ENCODE data around the gene BRD3OS. TPM values are rescaled to one million over a fixed set of nuclear protein-coding genes. Genes with fewer than 3 reads are reported as not detected.

The BRD3OS gene
- total and polyA plus RNA-seq, 2 of the 13 experiments (the other 11 are each of a cell fraction or from before 2014, with no cell fraction given), result 4.9 to 5.7 TPM

DNA sequence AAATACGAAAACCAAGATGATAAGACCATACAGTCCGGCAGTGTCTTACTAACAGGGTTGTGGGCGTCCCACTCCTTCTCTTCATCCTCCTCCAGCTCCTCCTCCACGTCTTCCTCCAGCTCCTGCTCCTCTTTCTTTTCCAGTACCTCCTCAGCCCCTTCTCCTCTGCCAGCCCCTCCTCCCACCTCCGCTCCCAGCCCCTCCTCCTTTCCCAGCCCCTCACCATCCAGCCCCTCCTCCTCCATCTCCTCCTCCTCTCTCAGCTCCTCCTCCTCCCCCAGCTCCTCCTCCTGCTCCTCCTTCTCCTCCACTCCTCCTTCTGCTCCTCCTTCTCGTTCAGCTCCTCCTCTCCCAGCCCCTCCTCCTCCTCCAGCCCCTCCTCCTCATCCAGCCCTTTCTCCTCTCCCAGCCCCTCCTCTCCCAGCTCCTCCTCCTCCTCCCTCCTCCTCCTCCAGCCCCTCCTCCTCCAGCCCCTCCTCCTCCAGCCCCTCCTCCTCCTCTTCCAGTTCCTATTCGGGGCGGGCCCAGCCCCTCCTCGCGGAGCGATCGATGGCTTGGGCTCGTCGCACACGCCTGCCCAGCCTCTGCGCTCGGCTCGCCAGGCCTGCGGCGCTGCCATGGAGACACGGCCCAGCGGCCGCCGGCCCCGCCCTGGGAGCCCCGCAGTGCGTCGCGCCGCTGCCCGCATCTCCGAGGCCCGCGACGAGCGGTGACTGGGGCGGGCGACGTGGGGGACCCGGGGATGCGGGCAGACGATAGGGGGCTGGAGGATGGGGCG is at the start of gene BRD3OS (continued):
- TF ChIP-seq, protein P1, sequence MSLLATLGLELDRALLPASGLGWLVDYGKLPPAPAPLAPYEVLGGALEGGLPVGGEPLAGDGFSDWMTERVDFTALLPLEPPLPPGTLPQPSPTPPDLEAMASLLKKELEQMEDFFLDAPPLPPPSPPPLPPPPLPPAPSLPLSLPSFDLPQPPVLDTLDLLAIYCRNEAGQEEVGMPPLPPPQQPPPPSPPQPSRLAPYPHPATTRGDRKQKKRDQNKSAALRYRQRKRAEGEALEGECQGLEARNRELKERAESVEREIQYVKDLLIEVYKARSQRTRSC (CRISPR knock-in tag; IDR thresholded peaks at IDR 0.05; ENCODE audit: low read depth), result 0 out of 2 replicates have a peak, but pooled peaks have one; percentile 49
- no peak for TF ChIP-seq ZNF235 (CRISPR knock-in tag; IDR thresholded peaks at IDR 0.05; ENCODE audit: borderline replicate concordance)
- no peak for TF ChIP-seq RXRA (CRISPR knock-in tag; IDR thresholded peaks at IDR 0.05)
- TF ChIP-seq TP53 (CRISPR knock-in tag; conservative IDR thresholded peaks at IDR 0.05), result no peak
- TF ChIP-seq LCORL (IDR thresholded peaks at IDR 0.05), result no peak
- TF ChIP-seq LCORL (CRISPR knock-in tag; IDR thresholded peaks at IDR 0.05), result no peak
- TF ChIP-seq, protein P2, sequence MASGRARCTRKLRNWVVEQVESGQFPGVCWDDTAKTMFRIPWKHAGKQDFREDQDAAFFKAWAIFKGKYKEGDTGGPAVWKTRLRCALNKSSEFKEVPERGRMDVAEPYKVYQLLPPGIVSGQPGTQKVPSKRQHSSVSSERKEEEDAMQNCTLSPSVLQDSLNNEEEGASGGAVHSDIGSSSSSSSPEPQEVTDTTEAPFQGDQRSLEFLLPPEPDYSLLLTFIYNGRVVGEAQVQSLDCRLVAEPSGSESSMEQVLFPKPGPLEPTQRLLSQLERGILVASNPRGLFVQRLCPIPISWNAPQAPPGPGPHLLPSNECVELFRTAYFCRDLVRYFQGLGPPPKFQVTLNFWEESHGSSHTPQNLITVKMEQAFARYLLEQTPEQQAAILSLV (CRISPR knock-in tag; IDR thresholded peaks at IDR 0.05; ENCODE audit: borderline replicate concordance), result no peak
- no peak for TF ChIP-seq POGZ (CRISPR knock-in tag; IDR thresholded peaks at IDR 0.05)
- no peak for TF ChIP-seq ZNF30 (CRISPR knock-in tag; IDR thresholded peaks at IDR 0.05)
- TF ChIP-seq ZNF83 (CRISPR knock-in tag; IDR thresholded peaks at IDR 0.05; ENCODE audit: borderline replicate concordance), result no peak
- TF ChIP-seq KDM2A (CRISPR knock-in tag; IDR thresholded peaks at IDR 0.05; ENCODE audit: borderline replicate concordance, low read depth), result peak; percentile 38; the same call in 1 of the 2 replicates
- TF ChIP-seq SSRP1 (CRISPR knock-in tag; IDR thresholded peaks at IDR 0.05), result no peak
- no peak for TF ChIP-seq NFIC (IDR thresholded peaks at IDR 0.05; ENCODE audit: low read length)
- TF ChIP-seq ZFX (CRISPR knock-in tag; IDR thresholded peaks at IDR 0.05; ENCODE audit: low read depth), result peak; percentile 81
- no peak for TF ChIP-seq DNMT1 (CRISPR knock-in tag; IDR thresholded peaks at IDR 0.05)
- TF ChIP-seq ZNF260 (CRISPR knock-in tag; IDR thresholded peaks at IDR 0.05; ENCODE audit: borderline replicate concordance, low read depth), result no peak
- TF ChIP-seq ZNF34 (CRISPR knock-in tag; IDR thresholded peaks at IDR 0.05; ENCODE audit: borderline replicate concordance), result no peak
- TF ChIP-seq, protein P3, sequence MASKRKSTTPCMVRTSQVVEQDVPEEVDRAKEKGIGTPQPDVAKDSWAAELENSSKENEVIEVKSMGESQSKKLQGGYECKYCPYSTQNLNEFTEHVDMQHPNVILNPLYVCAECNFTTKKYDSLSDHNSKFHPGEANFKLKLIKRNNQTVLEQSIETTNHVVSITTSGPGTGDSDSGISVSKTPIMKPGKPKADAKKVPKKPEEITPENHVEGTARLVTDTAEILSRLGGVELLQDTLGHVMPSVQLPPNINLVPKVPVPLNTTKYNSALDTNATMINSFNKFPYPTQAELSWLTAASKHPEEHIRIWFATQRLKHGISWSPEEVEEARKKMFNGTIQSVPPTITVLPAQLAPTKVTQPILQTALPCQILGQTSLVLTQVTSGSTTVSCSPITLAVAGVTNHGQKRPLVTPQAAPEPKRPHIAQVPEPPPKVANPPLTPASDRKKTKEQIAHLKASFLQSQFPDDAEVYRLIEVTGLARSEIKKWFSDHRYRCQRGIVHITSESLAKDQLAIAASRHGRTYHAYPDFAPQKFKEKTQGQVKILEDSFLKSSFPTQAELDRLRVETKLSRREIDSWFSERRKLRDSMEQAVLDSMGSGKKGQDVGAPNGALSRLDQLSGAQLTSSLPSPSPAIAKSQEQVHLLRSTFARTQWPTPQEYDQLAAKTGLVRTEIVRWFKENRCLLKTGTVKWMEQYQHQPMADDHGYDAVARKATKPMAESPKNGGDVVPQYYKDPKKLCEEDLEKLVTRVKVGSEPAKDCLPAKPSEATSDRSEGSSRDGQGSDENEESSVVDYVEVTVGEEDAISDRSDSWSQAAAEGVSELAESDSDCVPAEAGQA (IDR thresholded peaks at IDR 0.05; ENCODE audit: low read depth), result 0 out of 2 replicates have a peak, but pooled peaks have one; percentile 18
- TF ChIP-seq, protein P3 (CRISPR knock-in tag; IDR thresholded peaks at IDR 0.05; ENCODE audit: borderline replicate concordance), result no peak
- TF ChIP-seq, protein P4, sequence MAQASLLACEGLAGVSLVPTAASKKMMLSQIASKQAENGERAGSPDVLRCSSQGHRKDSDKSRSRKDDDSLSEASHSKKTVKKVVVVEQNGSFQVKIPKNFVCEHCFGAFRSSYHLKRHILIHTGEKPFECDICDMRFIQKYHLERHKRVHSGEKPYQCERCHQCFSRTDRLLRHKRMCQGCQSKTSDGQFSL (CRISPR knock-in tag; IDR thresholded peaks at IDR 0.05), result no peak
- TF ChIP-seq STAT5B (CRISPR knock-in tag; IDR thresholded peaks at IDR 0.05), result no peak
- TF ChIP-seq XRCC5 (optimal IDR thresholded peaks at IDR 0.05; ENCODE audit: low read length), result peak; percentile 96
- TF ChIP-seq ZSCAN29 (CRISPR knock-in tag; conservative IDR thresholded peaks at IDR 0.05), result peak; percentile 68; the same call in 1 of the 2 replicates
- no peak for TF ChIP-seq ZNF383 (CRISPR knock-in tag; IDR thresholded peaks at IDR 0.05; ENCODE audit: borderline replicate concordance)
